ENCODE results near the gene UFD1. TPM values are rescaled to one million over a fixed set of nuclear protein-coding genes. Genes with fewer than 3 reads are reported as not detected.
A peak's percentile ranks its signal among the peaks of the same experiment; 100 is the strongest.

Gene UFD1
- total RNA-seq, 1 donor from 2014 or later = 54.4 TPM

DNA sequence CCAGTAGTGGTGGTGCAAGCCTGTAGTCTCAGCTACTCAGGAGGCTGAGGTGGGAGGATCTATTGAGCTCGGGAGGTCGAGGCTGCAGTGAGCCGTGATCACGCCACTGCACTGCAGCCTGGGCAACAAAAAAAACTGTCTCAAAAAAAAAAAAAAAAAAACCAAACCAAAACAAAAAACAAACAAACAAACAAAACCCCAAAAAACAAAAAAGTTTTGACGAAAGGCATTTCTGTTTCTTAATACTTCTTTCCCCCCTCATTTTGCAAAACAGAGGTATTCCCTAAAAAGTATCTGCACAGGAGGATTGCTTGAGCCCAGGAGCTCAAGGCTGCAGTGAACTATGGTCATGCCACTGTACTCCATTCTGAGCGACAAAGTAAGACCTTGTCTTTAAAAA lies 58.7 kb downstream of the UFD1 start:
- ATAC-seq (ENCODE audit: low read depth) (no peak), DNase-seq (no peak)
- Mint-ChIP-seq H3K36me3 (ENCODE audit: low read depth) (peaks cover 14% of the 10 kb centered on the region), H3K4me1 (peaks cover 41% of the 10 kb centered on the region), H3K9me3 (no peaks in the 10 kb centered on the region), H3K4me3 (no peak overlapping the region), H3K27ac (peak overlapping the region; percentile 41), H3K27me3 (no peaks in the 10 kb centered on the region)
- intact Hi-C loops (cut with micrococcal nuclease) = no loop called here
- ChIA-PET POLR2A (interaction anchor here (0.7 kb wide), 1 partner anchor 528 kb away, joined by 11 read pairs; no protein-coding TSS in a partner anchor), CTCF (no interaction called here)
- TF ChIP-seq CTCF (IDR thresholded peaks at IDR 0.05) = no peak

DNA sequence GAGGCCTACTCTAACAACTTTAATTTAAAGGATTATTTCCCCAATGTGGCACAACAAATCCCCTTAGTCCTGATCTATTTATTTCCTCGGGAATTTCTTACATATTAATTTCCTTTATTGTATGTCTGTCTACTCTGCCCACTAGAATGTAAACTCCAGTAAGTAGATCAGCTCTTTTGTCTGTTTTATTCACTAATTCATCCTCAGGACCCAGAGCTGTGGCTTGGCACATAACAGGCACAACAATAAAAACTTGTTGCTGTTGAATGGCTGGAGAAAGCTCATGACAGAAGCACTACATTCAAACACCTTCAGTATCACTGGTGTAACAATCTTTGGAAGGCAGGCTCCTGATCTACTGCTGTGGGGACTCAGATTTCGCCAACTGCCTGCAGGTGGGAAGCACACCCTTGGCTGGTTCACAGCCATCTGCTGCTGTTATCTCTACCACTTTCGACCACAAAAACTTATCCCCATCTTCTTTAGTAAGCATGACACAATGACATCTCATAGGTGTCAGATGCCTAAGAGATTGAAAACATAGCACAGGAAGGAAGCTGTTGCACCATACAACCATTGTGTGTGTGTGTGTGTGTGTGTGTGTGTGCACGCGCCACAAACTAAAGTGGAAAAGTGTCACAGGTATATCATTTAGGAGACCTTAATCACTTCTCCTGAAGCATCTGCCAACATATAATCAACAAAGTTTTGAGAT lies 59.4 kb downstream of the UFD1 start:
- ChIA-PET POLR2A (interaction anchor here (0.9 kb wide), 1 partner anchor 11 kb away, joined by 3 read pairs; no protein-coding TSS in a partner anchor), CTCF (no interaction called here)
- H3K27ac Mint-ChIP-seq = peak overlapping the region; percentile 72
- no peak for DNase-seq
- H3K27me3 Mint-ChIP-seq = no peaks in the 10 kb centered on the region
- peaks cover 41% of the 10 kb centered on the region for H3K4me1 Mint-ChIP-seq
- peaks cover 14% of the 10 kb centered on the region for H3K36me3 Mint-ChIP-seq (ENCODE audit: low read depth)
- H3K4me3 Mint-ChIP-seq = no peak overlapping the region
- peak; percentile 54 for ATAC-seq (ENCODE audit: low read depth)
- H3K9me3 Mint-ChIP-seq = no peaks in the 10 kb centered on the region
- intact Hi-C loops (cut with micrococcal nuclease) = no loop called here
- no peak for TF ChIP-seq CTCF (IDR thresholded peaks at IDR 0.05)

- Mint-ChIP-seq H3K36me3 (ENCODE audit: low read depth) (peaks cover 10% of the 10 kb centered on the region), H3K9me3 (no peaks in the 10 kb centered on the region), H3K27ac (peak overlapping the region; percentile 72), H3K27me3 (no peaks in the 10 kb centered on the region), H3K4me1 (peaks cover 40% of the 10 kb centered on the region), H3K4me3 (no peak overlapping the region)
- ChIA-PET CTCF (no interaction called here), POLR2A (interaction anchor here (0.9 kb wide), 1 partner anchor 12 kb away, joined by 3 read pairs; no protein-coding TSS in a partner anchor)
- intact Hi-C loops (cut with micrococcal nuclease) = no loop called here
- ATAC-seq (ENCODE audit: low read depth) (no peak), DNase-seq (no peak)
- TF ChIP-seq CTCF (IDR thresholded peaks at IDR 0.05) = no peak
Observed at GRCh38 chr22:19419086-19419463, 59.9 kb downstream of the UFD1 start.

GRCh38 chr22:19412923-19413322 lies 66.1 kb downstream of the UFD1 start:
- no peak overlapping the region for H3K27ac Mint-ChIP-seq
- H3K36me3 Mint-ChIP-seq (ENCODE audit: low read depth) = peaks cover 50% of the 10 kb centered on the region
- DNase-seq (no peak), ATAC-seq (ENCODE audit: low read depth) (no peak)
- peaks cover 17% of the 10 kb centered on the region for H3K4me1 Mint-ChIP-seq
- no peak overlapping the region for H3K4me3 Mint-ChIP-seq
- CTCF ChIA-PET = no interaction called here
- intact Hi-C loops (cut with micrococcal nuclease) = no loop called here
- no peaks in the 10 kb centered on the region for H3K9me3 Mint-ChIP-seq
- POLR2A ChIA-PET = no interaction called here
- no peaks in the 10 kb centered on the region for H3K27me3 Mint-ChIP-seq
- TF ChIP-seq CTCF (IDR thresholded peaks at IDR 0.05) = no peak

- H3K36me3 Mint-ChIP-seq (ENCODE audit: low read depth) = peaks cover 52% of the 10 kb centered on the region
- intact Hi-C loops (cut with micrococcal nuclease) = no loop called here
- H3K4me1 Mint-ChIP-seq = peaks cover 17% of the 10 kb centered on the region
- DNase-seq (no peak), ATAC-seq (ENCODE audit: low read depth) (no peak)
- TF ChIP-seq CTCF (IDR thresholded peaks at IDR 0.05) = no peak
- no peaks in the 10 kb centered on the region for H3K27me3 Mint-ChIP-seq
- H3K9me3 Mint-ChIP-seq = no peaks in the 10 kb centered on the region
- H3K27ac Mint-ChIP-seq = no peak overlapping the region
- POLR2A ChIA-PET = no interaction called here
- no peak overlapping the region for H3K4me3 Mint-ChIP-seq
- CTCF ChIA-PET = no interaction called here
Observed at GRCh38 chr22:19412478-19412877, 66.5 kb downstream of the UFD1 start.
